ENCODE results near the gene CASP5.
A peak's percentile ranks its signal among the peaks of the same experiment; 100 is the strongest.

Gene CASP5

DNA sequence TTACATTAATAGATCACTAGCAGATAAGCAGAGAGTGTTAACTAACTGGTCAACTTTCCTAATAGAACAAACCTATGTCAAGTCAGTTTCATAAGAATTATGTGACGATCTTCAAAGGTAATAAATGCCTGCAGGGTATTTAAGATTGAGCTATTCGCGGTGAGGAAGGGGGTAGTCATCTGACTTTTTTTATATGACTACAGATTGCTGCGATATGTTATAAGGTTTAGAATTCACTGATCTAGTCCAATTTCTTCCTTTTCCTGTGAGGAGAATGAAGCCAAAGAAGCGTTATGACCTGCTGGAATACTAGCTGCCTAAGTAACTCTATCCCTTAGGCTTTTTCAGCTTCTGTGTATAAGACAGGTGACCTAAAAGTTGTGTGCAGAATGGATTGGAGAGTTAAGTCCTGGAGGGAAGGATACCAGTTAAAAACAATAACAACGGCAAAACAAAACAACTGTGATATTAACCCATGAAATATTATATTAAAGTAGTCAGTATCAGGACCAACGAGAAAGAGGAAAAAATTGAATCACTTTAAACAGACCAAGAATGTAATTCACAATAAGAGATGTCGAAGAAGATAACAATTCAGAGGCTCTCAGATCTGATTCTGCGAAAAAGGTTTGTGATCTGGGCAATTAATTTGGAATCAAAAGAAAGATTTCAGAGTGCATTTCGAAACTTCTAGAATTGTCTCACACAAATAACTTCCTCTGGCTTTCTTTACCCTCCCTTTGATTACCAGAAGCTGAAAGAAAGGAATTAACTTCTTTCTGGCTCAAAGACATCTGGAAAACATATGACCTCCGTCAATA lies 55.2 kb downstream of the CASP5 start:
- peak overlapping the region; percentile 66 for H3K4me3 ChIP-seq (ENCODE audit: control insufficient read depth, low read depth, low read length)
- peak; percentile 28 for DNase-seq (ENCODE audit: low read depth)
- TF ChIP-seq, protein P1, sequence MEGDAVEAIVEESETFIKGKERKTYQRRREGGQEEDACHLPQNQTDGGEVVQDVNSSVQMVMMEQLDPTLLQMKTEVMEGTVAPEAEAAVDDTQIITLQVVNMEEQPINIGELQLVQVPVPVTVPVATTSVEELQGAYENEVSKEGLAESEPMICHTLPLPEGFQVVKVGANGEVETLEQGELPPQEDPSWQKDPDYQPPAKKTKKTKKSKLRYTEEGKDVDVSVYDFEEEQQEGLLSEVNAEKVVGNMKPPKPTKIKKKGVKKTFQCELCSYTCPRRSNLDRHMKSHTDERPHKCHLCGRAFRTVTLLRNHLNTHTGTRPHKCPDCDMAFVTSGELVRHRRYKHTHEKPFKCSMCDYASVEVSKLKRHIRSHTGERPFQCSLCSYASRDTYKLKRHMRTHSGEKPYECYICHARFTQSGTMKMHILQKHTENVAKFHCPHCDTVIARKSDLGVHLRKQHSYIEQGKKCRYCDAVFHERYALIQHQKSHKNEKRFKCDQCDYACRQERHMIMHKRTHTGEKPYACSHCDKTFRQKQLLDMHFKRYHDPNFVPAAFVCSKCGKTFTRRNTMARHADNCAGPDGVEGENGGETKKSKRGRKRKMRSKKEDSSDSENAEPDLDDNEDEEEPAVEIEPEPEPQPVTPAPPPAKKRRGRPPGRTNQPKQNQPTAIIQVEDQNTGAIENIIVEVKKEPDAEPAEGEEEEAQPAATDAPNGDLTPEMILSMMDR (conservative IDR thresholded peaks at IDR 0.05; ENCODE audit: control insufficient read depth, insufficient read depth, low read depth, low read length), result no peak

GRCh38 chr11:104965735-104966134 lies 57.2 kb downstream of the CASP5 start:
- TF ChIP-seq, protein P1 (conservative IDR thresholded peaks at IDR 0.05; ENCODE audit: control insufficient read depth, insufficient read depth, low read depth, low read length), result no peak

DNA sequence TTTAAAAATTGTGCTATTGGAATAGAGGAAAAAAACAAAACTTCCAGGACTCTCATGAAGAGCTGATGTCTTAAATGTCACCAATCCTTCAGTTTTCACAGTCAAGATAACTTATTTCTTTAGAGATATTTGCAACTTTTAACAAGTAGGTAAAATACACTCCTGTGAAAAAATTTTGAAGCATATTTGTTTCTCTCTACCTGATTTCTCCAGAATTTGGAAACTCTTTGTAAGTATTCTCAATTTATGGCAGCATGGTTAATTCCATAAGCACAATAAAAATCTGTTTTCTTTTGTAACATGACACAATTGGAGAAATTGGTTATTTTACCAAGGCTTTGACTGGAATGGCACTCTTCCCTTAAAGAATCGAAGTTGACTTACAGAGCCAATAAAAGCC lies 58.7 kb downstream of the CASP5 start:
- DNase-seq (ENCODE audit: low read depth), result no peak
- TF ChIP-seq, protein P1 (conservative IDR thresholded peaks at IDR 0.05; ENCODE audit: control insufficient read depth, insufficient read depth, low read depth, low read length), result no peak
- H3K4me3 ChIP-seq (ENCODE audit: control insufficient read depth, low read depth, low read length), result no peak overlapping the region

More at GRCh38 chr11:104965735-104966134, 57.2 kb downstream of the CASP5 start:
- no peak overlapping the region for H3K4me3 ChIP-seq (ENCODE audit: control insufficient read depth, low read depth, low read length)
- no peak for DNase-seq (ENCODE audit: low read depth)

- TF ChIP-seq, protein P1 (conservative IDR thresholded peaks at IDR 0.05; ENCODE audit: control insufficient read depth, insufficient read depth, low read depth, low read length), result no peak
- no peak overlapping the region for H3K4me3 ChIP-seq (ENCODE audit: control insufficient read depth, low read depth, low read length)
- no peak for DNase-seq (ENCODE audit: low read depth)
Measured at GRCh38 chr11:104962852-104963251, 60.1 kb downstream of the CASP5 start.

- peak; percentile 12 for DNase-seq (ENCODE audit: low read depth)
- no peak overlapping the region for H3K4me3 ChIP-seq (ENCODE audit: control insufficient read depth, low read depth, low read length)
- TF ChIP-seq, protein P1 (conservative IDR thresholded peaks at IDR 0.05; ENCODE audit: control insufficient read depth, insufficient read depth, low read depth, low read length), result no peak
Measured at GRCh38 chr11:104957280-104957679, 65.7 kb downstream of the CASP5 start.

- TF ChIP-seq, protein P1 (conservative IDR thresholded peaks at IDR 0.05; ENCODE audit: control insufficient read depth, insufficient read depth, low read depth, low read length), result no peak
- DNase-seq (ENCODE audit: low read depth), result no peak
- H3K4me3 ChIP-seq (ENCODE audit: control insufficient read depth, low read depth, low read length), result no peak overlapping the region
Measured at GRCh38 chr11:104956528-104956927, 66.4 kb downstream of the CASP5 start.
